ENCODE measurements around the gene SPTSSA. TPM values are rescaled to one million over a fixed set of nuclear protein-coding genes. Genes with fewer than 3 reads are reported as not detected.

The SPTSSA gene
- total and polyA plus RNA-seq, 10 of the 15 experiments (the other 5 are each of a cell fraction or from before 2014, with no cell fraction given): 9.3 to 37.7 (median 21.0) TPM

DNA sequence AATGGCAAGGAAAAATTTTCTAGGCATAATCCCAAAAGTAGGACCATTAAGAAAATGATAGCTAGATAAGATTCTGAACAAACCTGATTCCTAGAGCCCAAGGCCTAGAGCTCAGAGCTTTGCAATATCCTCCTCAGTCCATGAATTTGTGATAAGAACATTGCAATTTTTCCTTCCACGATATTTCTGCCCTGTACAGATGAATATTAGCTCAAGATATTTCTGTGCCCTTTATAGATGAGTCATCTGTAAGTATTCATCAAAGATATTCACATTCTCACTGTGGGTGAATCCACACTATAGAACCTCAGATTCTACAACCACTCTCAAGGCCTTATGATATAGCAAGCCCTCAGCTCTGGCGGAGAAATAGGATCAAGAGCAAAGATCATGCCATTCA is 40.0 kb upstream of the SPTSSA start:
- H3K27me3 ChIP-seq (replicated peaks in 1 of 2; ENCODE audit: control insufficient read depth in 2 of 2, insufficient read depth in 2 of 2, low read length in 1 of 2): no peaks in the 10 kb centered on the region
- no peak overlapping the region for H3K27ac ChIP-seq (ENCODE audit: control insufficient read depth, insufficient read depth)
- RAD21 ChIA-PET (ENCODE audit: unreplicated experiment): no interaction called here
- ATAC-seq: no peak
- H3K4me1 ChIP-seq (ENCODE audit: control insufficient read depth, insufficient read depth, low read length): no peaks in the 10 kb centered on the region
- H3K9ac ChIP-seq (ENCODE audit: control insufficient read depth, insufficient read depth, low read length): no peak overlapping the region
- no peaks in the 10 kb centered on the region for H4K20me1 ChIP-seq (ENCODE audit: control insufficient read depth, insufficient read depth)
- SMC1A ChIA-PET (ENCODE audit: uncharacterized antibody, unreplicated experiment): no interaction called here
- no peak overlapping the region for H2AFZ ChIP-seq (ENCODE audit: control insufficient read depth, low read depth, low read length)
- DNase-seq (ENCODE audit: low read depth, low spot score): no peak
- POLR2A ChIA-PET: no interaction called here
- BruUV-seq (replicated peaks): no TSS peak
- no peak for FAIRE-seq
- no peak overlapping the region for H3K4me2 ChIP-seq (ENCODE audit: control insufficient read depth, insufficient read depth)
- H3K36me3 ChIP-seq (ENCODE audit: control insufficient read depth in 2 of 2, insufficient read depth in 2 of 2, low read length in 1 of 2): no peaks in the 10 kb centered on the region
- H3K4me3 ChIP-seq: no peak overlapping the region
- intact Hi-C loops (cut with micrococcal nuclease; ENCODE audit: unreplicated experiment) (no loop called here), in situ Hi-C loops (cut with MboI) (no loop called here)
- no peaks in the 10 kb centered on the region for H3K79me2 ChIP-seq (ENCODE audit: control insufficient read depth, insufficient read depth, low read length)
- H3K9me3 ChIP-seq (replicated peaks; ENCODE audit: control insufficient read depth, insufficient read depth, low read length): no peaks in the 10 kb centered on the region
- CTCF ChIA-PET: interaction anchor here (0.7 to 3.7 kb wide), 3 partner anchors 170 to 765 kb away, joined by 3 to 14 read pairs (median 4); no protein-coding TSS in a partner anchor
- WGBS (ENCODE audit: insufficient coverage, insufficient replicate concordance, low lambda C conversion rate, missing lambda C conversion rate): 50% methylated on average over 2 of the region's 2 CpGs
- TF ChIP-seq MYC (IDR thresholded peaks at IDR 0.05; ENCODE audit: insufficient read depth, insufficient read length, insufficient replicate concordance, low read length, severe bottlenecking) (no peak), MXI1 (IDR thresholded peaks at IDR 0.05; ENCODE audit: low read depth, low read length) (no peak), EP300 (IDR thresholded peaks at IDR 0.05; ENCODE audit: borderline replicate concordance in 1 of 2, control insufficient read depth in 1 of 2, low read depth in 2 of 2, low read length in 2 of 2) (no peak), SUPT20H (IDR thresholded peaks at IDR 0.05; ENCODE audit: borderline replicate concordance, control insufficient read depth, low read depth, low read length) (no peak), IKZF2 (IDR thresholded peaks at IDR 0.05) (no peak), TCF7 (IDR thresholded peaks at IDR 0.05; ENCODE audit: borderline replicate concordance) (no peak), EED (IDR thresholded peaks at IDR 0.05; ENCODE audit: low read depth) (no peak), MTA2 (IDR thresholded peaks at IDR 0.05; ENCODE audit: low read depth) (no peak), IRF4 (IDR thresholded peaks at IDR 0.05; ENCODE audit: low read depth, low read length) (no peak)
- TF ChIP-seq, protein P1, sequence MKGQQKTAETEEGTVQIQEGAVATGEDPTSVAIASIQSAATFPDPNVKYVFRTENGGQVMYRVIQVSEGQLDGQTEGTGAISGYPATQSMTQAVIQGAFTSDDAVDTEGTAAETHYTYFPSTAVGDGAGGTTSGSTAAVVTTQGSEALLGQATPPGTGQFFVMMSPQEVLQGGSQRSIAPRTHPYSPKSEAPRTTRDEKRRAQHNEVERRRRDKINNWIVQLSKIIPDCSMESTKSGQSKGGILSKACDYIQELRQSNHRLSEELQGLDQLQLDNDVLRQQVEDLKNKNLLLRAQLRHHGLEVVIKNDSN (IDR thresholded peaks at IDR 0.05; ENCODE audit: borderline replicate concordance, extremely low read length, insufficient read depth, low read depth, low read length): no peak
- TF ChIP-seq, protein P2, sequence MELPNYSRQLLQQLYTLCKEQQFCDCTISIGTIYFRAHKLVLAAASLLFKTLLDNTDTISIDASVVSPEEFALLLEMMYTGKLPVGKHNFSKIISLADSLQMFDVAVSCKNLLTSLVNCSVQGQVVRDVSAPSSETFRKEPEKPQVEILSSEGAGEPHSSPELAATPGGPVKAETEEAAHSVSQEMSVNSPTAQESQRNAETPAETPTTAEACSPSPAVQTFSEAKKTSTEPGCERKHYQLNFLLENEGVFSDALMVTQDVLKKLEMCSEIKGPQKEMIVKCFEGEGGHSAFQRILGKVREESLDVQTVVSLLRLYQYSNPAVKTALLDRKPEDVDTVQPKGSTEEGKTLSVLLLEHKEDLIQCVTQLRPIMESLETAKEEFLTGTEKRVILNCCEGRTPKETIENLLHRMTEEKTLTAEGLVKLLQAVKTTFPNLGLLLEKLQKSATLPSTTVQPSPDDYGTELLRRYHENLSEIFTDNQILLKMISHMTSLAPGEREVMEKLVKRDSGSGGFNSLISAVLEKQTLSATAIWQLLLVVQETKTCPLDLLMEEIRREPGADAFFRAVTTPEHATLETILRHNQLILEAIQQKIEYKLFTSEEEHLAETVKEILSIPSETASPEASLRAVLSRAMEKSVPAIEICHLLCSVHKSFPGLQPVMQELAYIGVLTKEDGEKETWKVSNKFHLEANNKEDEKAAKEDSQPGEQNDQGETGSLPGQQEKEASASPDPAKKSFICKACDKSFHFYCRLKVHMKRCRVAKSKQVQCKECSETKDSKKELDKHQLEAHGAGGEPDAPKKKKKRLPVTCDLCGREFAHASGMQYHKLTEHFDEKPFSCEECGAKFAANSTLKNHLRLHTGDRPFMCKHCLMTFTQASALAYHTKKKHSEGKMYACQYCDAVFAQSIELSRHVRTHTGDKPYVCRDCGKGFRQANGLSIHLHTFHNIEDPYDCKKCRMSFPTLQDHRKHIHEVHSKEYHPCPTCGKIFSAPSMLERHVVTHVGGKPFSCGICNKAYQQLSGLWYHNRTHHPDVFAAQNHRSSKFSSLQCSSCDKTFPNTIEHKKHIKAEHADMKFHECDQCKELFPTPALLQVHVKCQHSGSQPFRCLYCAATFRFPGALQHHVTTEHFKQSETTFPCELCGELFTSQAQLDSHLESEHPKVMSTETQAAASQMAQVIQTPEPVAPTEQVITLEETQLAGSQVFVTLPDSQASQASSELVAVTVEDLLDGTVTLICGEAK (IDR thresholded peaks at IDR 0.05; ENCODE audit: borderline replicate concordance): no peak
- TF ChIP-seq, protein P3, sequence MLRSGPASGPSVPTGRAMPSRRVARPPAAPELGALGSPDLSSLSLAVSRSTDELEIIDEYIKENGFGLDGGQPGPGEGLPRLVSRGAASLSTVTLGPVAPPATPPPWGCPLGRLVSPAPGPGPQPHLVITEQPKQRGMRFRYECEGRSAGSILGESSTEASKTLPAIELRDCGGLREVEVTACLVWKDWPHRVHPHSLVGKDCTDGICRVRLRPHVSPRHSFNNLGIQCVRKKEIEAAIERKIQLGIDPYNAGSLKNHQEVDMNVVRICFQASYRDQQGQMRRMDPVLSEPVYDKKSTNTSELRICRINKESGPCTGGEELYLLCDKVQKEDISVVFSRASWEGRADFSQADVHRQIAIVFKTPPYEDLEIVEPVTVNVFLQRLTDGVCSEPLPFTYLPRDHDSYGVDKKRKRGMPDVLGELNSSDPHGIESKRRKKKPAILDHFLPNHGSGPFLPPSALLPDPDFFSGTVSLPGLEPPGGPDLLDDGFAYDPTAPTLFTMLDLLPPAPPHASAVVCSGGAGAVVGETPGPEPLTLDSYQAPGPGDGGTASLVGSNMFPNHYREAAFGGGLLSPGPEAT (IDR thresholded peaks at IDR 0.05; ENCODE audit: low read depth): no peak
- TF ChIP-seq, protein P4, sequence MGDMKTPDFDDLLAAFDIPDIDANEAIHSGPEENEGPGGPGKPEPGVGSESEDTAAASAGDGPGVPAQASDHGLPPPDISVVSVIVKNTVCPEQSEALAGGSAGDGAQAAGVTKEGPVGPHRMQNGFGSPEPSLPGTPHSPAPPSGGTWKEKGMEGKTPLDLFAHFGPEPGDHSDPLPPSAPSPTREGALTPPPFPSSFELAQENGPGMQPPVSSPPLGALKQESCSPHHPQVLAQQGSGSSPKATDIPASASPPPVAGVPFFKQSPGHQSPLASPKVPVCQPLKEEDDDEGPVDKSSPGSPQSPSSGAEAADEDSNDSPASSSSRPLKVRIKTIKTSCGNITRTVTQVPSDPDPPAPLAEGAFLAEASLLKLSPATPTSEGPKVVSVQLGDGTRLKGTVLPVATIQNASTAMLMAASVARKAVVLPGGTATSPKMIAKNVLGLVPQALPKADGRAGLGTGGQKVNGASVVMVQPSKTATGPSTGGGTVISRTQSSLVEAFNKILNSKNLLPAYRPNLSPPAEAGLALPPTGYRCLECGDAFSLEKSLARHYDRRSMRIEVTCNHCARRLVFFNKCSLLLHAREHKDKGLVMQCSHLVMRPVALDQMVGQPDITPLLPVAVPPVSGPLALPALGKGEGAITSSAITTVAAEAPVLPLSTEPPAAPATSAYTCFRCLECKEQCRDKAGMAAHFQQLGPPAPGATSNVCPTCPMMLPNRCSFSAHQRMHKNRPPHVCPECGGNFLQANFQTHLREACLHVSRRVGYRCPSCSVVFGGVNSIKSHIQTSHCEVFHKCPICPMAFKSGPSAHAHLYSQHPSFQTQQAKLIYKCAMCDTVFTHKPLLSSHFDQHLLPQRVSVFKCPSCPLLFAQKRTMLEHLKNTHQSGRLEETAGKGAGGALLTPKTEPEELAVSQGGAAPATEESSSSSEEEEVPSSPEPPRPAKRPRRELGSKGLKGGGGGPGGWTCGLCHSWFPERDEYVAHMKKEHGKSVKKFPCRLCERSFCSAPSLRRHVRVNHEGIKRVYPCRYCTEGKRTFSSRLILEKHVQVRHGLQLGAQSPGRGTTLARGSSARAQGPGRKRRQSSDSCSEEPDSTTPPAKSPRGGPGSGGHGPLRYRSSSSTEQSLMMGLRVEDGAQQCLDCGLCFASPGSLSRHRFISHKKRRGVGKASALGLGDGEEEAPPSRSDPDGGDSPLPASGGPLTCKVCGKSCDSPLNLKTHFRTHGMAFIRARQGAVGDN (IDR thresholded peaks at IDR 0.05): no peak
